ENCODE measurements around the gene PPFIA1. TPM values are rescaled to one million over a fixed set of nuclear protein-coding genes. Genes with fewer than 3 reads are reported as not detected.

The PPFIA1 gene
- total and polyA plus RNA-seq, 3 donors from 2014 or later: 110 to 144 (median 125) TPM

GRCh38 chr11:70381872-70382861 is 111.7 kb downstream of the PPFIA1 start:
- WGBS, 2 donors: 79% methylated on average over 15 of the region's 15 CpGs
- peak overlapping the region in 1 of 2 donors; percentile 41 for H3K27ac ChIP-seq

DNA sequence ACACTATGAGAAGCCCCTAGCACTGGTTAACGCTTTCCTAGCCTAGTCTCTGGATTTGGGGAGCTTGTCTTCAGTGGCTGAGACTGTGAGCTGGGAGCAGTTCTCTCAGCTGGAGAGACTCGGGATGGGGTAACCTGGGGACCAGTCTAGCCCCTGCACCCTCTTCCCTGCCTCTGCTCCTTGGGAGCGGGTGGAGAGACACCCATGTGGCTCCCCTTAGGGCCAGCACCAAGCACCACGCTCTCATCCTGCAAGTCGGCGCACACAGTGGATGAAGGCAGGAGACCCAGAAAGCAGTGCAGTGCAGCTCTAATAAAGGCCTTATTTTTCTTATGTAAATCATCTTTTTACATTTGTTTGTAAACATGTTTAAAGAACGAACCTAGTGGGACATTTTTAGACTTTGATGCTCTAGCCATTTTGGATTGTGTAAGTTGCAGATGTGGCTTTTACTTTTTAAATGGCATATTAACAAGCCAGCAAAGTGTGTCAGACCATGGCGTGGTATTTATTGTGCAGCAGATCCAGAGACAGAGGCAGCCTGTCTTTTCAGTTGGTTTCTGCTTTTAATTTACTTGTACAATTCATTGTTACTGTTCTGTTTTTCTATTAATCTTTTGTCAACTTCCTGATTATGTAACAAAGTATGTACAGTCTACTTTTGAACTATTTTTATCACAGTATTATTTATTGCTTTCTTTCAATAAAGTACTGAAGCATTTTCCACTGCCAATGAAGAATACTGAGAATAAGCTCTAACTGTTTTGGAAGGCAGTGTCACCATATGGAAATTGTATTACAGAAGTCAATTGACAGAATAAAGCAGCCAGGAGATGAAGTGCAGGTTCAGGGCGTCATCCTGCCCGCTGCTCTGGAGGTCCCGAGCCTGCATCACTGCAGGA is 113.4 kb downstream of the PPFIA1 start:
- no peak overlapping the region for H3K27ac ChIP-seq
- no peaks in the 10 kb centered on the region for H3K27me3 ChIP-seq
- no peak overlapping the region for H3K4me3 ChIP-seq
- DNase-seq: no peak
- WGBS, 2 donors: 83 to 93% methylated on average over 11 of the region's 11 CpGs
- H3K9me3 ChIP-seq: no peaks in the 10 kb centered on the region
- intact Hi-C loops (cut with DNase I; ENCODE audit: low total_unique reads): no loop called here
- TF ChIP-seq POLR2A (IDR thresholded peaks at IDR 0.05): no peak
- TF ChIP-seq, protein P1, sequence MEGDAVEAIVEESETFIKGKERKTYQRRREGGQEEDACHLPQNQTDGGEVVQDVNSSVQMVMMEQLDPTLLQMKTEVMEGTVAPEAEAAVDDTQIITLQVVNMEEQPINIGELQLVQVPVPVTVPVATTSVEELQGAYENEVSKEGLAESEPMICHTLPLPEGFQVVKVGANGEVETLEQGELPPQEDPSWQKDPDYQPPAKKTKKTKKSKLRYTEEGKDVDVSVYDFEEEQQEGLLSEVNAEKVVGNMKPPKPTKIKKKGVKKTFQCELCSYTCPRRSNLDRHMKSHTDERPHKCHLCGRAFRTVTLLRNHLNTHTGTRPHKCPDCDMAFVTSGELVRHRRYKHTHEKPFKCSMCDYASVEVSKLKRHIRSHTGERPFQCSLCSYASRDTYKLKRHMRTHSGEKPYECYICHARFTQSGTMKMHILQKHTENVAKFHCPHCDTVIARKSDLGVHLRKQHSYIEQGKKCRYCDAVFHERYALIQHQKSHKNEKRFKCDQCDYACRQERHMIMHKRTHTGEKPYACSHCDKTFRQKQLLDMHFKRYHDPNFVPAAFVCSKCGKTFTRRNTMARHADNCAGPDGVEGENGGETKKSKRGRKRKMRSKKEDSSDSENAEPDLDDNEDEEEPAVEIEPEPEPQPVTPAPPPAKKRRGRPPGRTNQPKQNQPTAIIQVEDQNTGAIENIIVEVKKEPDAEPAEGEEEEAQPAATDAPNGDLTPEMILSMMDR (IDR thresholded peaks at IDR 0.05): no peak
- H3K36me3 ChIP-seq (ENCODE audit: low read depth, missing control alignments): no peaks in the 10 kb centered on the region
- H3K4me1 ChIP-seq: no peaks in the 10 kb centered on the region

More at GRCh38 chr11:70381872-70382861, 111.7 kb downstream of the PPFIA1 start:
- intact Hi-C loops (cut with DNase I; ENCODE audit: low total_unique reads): no loop called here
- TF ChIP-seq, protein P1 (IDR thresholded peaks at IDR 0.05): no peak
- no peak for TF ChIP-seq POLR2A (IDR thresholded peaks at IDR 0.05)
- Histone ChIP-seq H3K4me1 (no peaks in the 10 kb centered on the region), H3K4me3 (no peak overlapping the region), H3K9me3 (no peaks in the 10 kb centered on the region), H3K27me3 (no peaks in the 10 kb centered on the region), H3K36me3 (ENCODE audit: low read depth, missing control alignments) (no peaks in the 10 kb centered on the region)
- DNase-seq: no peak

- Histone ChIP-seq H3K27me3 (no peaks in the 10 kb centered on the region), H3K4me3 (no peak overlapping the region), H3K4me1 (no peaks in the 10 kb centered on the region), H3K36me3 (ENCODE audit: low read depth, missing control alignments) (no peaks in the 10 kb centered on the region), H3K9me3 (no peaks in the 10 kb centered on the region), H3K27ac (no peak overlapping the region)
- no peak for DNase-seq
- no peak for TF ChIP-seq POLR2A (IDR thresholded peaks at IDR 0.05)
- TF ChIP-seq, protein P1 (IDR thresholded peaks at IDR 0.05): no peak
- WGBS, 2 donors: 88 to 93% methylated on average over 13 to 18 of the region's 18 CpGs
- intact Hi-C loops (cut with DNase I; ENCODE audit: low total_unique reads): no loop called here
Measured at GRCh38 chr11:70384566-70385152, 114.2 kb downstream of the PPFIA1 start.

- no peaks in the 10 kb centered on the region for H3K9me3 ChIP-seq
- no peak overlapping the region for H3K27ac ChIP-seq
- intact Hi-C loops (cut with DNase I; ENCODE audit: low total_unique reads): no loop called here
- WGBS, 2 donors: 82 to 90% methylated on average over 4 of the region's 4 CpGs
- no peak for TF ChIP-seq POLR2A (IDR thresholded peaks at IDR 0.05)
- TF ChIP-seq, protein P1 (IDR thresholded peaks at IDR 0.05): no peak
- H3K4me3 ChIP-seq: no peak overlapping the region
- no peaks in the 10 kb centered on the region for H3K36me3 ChIP-seq (ENCODE audit: low read depth, missing control alignments)
- no peak for DNase-seq
- H3K27me3 ChIP-seq: no peaks in the 10 kb centered on the region
- H3K4me1 ChIP-seq: no peaks in the 10 kb centered on the region
Measured at GRCh38 chr11:70387564-70387963, 117.1 kb downstream of the PPFIA1 start.

All from testis (tissue), 3 donors.